Ishikawa (cell line): ENCODE results near the gene DPYD.

ENCODE experiments used
- CEBPB ChIP-seq: IDR thresholded peaks from 2 replicates; pipeline ENCODE4 v1.6.1; 2012
- CREB1 ChIP-seq: IDR thresholded peaks from 2 replicates; pipeline ENCODE4 v1.6.1; 2012; ENCODE audit warnings: low read depth
- EGR1 ChIP-seq: IDR thresholded peaks from 2 replicates; pipeline ENCODE4 v1.6.1; 2012
- EP300 ChIP-seq: IDR thresholded peaks from 2 replicates; pipeline ENCODE4 v1.6.1; 2012; ENCODE audit warnings: borderline replicate concordance
- FOXM1 ChIP-seq: IDR thresholded peaks from 2 replicates; pipeline ENCODE4 v1.6.1; 2012; ENCODE audit warnings: low read depth, borderline replicate concordance
- NFIC ChIP-seq: IDR thresholded peaks from 2 replicates; pipeline ENCODE4 v1.6.1; 2012
- RAD21 ChIP-seq: IDR thresholded peaks from 2 replicates; pipeline ENCODE4 v1.6.1; 2012; ENCODE audit warnings: low read depth
- TAF1 ChIP-seq: IDR thresholded peaks from 2 replicates; pipeline ENCODE4 v1.6.1; 2012; ENCODE audit warnings: low read depth, mild to moderate bottlenecking
- TCF12 ChIP-seq: IDR thresholded peaks from 2 replicates; pipeline ENCODE4 v1.6.1; 2012; ENCODE audit warnings: low read depth
- TEAD4 ChIP-seq: IDR thresholded peaks from 2 replicates; pipeline ENCODE4 v1.6.1; 2012
- YY1 ChIP-seq: IDR thresholded peaks from 2 replicates; pipeline ENCODE4 v1.6.1; 2012; ENCODE audit warnings: low read depth
- ZBTB7A ChIP-seq: IDR thresholded peaks from 2 replicates; pipeline ENCODE4 v1.6.1; 2012; ENCODE audit warnings: low read depth
- TF ChIP-seq, protein P1 (sequence below): IDR thresholded peaks from 2 replicates; pipeline ENCODE4 v1.6.1; 2012
- TF ChIP-seq, protein P2 (sequence below): IDR thresholded peaks from 2 replicates; pipeline ENCODE4 v1.6.1; 2012; ENCODE audit warnings: low read depth, mild to moderate bottlenecking
- TF ChIP-seq, protein P3 (sequence below): IDR thresholded peaks from 2 replicates; pipeline ENCODE4 v1.6.1; 2012

Gene DPYD

DNA sequence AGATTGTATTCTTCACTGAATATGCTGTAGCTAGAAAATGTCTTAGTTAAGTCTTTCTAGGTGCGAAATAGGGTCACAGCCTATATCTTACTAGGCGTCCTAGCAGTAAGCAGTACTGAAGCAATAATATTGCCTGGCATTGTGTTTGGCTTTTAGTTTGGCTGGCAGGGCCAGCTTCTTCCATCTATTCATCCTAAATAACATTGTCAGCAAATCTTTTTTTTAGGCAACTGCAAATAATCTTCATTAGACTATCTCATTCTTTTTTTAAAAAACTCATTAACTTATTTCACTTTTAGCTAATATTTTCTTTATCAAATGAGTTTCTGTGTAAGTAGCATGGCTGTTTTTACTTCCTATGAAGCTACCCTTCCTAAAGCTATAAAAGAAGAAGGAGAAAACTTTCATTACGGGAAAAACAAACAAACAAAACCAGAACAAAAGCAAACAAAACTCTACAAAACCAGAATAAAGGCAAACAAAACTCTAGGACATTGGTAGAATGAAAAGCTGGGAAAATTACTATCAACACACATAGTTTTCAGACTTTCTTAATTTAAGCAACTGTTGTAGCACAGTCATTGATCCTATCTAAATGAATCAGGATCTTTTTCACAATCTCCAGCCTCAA is 506.0 kb downstream of the DPYD start:
- TF ChIP-seq, protein P1, sequence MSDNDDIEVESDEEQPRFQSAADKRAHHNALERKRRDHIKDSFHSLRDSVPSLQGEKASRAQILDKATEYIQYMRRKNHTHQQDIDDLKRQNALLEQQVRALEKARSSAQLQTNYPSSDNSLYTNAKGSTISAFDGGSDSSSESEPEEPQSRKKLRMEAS, result no peak
- TF ChIP-seq EGR1 (no peak), TEAD4 (no peak), NFIC (no peak), YY1 (no peak), CREB1 (no peak), RAD21 (no peak), TCF12 (no peak), TAF1 (no peak), EP300 (no peak), ZBTB7A (no peak)

DNA sequence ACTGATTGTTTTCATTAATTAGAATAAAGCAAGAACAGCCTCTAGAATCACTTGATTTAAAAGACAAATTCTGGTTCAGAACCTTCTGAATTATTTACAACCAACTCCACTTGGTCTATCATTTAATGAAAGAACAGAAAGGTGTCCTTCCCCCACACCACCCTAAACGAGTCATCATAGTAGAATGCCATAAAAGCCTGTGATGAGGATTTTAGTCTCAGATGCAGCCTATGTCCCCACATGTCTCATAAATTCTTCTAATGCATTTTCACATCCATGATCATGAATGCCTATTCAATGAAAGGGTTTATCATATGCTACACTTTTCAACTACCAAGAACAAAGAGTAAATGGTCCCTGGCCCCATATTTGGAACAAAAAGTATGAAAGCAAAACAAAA is 508.1 kb downstream of the DPYD start:
- TF ChIP-seq TEAD4 (no peak), FOXM1 (no peak), EP300 (no peak), EGR1 (no peak), TAF1 (no peak), CREB1 (no peak), CEBPB (no peak), YY1 (no peak), NFIC (no peak), ZBTB7A (no peak), TCF12 (no peak)
- TF ChIP-seq, protein P2, sequence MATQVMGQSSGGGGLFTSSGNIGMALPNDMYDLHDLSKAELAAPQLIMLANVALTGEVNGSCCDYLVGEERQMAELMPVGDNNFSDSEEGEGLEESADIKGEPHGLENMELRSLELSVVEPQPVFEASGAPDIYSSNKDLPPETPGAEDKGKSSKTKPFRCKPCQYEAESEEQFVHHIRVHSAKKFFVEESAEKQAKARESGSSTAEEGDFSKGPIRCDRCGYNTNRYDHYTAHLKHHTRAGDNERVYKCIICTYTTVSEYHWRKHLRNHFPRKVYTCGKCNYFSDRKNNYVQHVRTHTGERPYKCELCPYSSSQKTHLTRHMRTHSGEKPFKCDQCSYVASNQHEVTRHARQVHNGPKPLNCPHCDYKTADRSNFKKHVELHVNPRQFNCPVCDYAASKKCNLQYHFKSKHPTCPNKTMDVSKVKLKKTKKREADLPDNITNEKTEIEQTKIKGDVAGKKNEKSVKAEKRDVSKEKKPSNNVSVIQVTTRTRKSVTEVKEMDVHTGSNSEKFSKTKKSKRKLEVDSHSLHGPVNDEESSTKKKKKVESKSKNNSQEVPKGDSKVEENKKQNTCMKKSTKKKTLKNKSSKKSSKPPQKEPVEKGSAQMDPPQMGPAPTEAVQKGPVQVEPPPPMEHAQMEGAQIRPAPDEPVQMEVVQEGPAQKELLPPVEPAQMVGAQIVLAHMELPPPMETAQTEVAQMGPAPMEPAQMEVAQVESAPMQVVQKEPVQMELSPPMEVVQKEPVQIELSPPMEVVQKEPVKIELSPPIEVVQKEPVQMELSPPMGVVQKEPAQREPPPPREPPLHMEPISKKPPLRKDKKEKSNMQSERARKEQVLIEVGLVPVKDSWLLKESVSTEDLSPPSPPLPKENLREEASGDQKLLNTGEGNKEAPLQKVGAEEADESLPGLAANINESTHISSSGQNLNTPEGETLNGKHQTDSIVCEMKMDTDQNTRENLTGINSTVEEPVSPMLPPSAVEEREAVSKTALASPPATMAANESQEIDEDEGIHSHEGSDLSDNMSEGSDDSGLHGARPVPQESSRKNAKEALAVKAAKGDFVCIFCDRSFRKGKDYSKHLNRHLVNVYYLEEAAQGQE, result no peak
- TF ChIP-seq, protein P1, result no peak
- TF ChIP-seq, protein P3, sequence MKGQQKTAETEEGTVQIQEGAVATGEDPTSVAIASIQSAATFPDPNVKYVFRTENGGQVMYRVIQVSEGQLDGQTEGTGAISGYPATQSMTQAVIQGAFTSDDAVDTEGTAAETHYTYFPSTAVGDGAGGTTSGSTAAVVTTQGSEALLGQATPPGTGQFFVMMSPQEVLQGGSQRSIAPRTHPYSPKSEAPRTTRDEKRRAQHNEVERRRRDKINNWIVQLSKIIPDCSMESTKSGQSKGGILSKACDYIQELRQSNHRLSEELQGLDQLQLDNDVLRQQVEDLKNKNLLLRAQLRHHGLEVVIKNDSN, result no peak

DNA sequence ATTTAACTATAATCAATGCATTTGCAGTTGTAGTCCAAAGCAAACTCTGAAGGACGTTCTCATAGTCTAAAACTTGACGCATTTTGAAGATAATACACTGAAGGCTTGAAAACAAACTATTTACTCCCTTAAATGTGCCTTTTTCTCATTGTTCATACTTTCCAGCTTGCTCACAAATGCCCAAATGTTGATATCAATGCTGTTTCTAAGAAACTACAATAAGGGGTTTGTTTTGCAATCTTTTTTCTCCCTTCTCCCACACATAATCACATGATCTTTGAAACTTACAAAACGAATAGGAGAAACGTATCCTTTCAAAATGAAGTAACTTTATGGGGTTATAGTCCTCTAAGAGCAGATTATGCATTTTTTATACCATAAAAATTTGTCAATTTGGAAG is 508.7 kb downstream of the DPYD start:
- TF ChIP-seq, protein P1, result no peak
- TF ChIP-seq YY1, result no peak
- no peak for TF ChIP-seq RAD21
- TF ChIP-seq CREB1, result no peak
- no peak for TF ChIP-seq CEBPB
- TF ChIP-seq TAF1, result no peak
- TF ChIP-seq TEAD4, result no peak
- no peak for TF ChIP-seq EGR1
- TF ChIP-seq, protein P3, result no peak
- no peak for TF ChIP-seq FOXM1

DNA sequence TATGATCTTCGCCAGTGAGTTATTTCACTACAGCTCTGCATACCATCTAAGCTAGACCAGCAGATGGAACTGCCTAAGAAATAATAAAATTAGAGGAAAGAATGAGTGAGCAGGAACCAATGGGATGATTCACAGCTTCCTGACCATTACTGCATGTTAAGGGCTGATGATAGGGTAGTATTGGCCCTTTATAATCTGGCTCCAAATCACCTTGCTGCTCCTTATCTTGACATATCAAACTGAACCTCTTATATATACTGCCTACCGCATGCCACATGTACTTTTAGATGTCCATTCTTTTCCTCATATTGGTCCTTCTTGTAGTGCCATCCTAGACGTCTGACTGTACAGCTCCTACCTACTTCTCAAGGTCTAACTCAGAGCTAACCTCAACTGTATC is 524.4 kb downstream of the DPYD start:
- TF ChIP-seq, protein P2, result no peak
- TF ChIP-seq FOXM1, result no peak
- TF ChIP-seq NFIC, result no peak
- TF ChIP-seq, protein P1, result no peak
- no peak for TF ChIP-seq TEAD4
- TF ChIP-seq CREB1, result no peak

DNA sequence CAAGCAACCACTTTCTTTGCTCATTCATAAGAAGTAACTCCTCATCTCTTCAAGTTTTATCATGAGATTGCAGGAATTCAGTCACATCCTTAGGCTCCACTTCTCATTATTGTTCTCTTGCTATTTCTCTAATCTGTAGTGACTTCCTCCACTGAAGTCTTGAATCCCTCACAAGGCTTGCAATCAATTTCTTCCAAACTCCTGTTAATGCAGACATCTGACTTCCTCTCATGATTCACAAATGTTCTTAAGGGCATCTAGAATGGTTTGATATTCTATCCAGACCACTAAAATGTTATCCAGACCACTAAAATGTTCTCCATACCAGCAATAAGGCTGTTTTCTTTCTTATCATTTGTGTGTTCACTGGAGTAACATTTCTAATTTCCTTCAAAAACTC is 528.1 kb downstream of the DPYD start:
- TF ChIP-seq, protein P2, result no peak
- no peak for TF ChIP-seq FOXM1
- no peak for TF ChIP-seq TCF12
- TF ChIP-seq, protein P3, result no peak
- TF ChIP-seq EGR1, result no peak
- TF ChIP-seq NFIC, result no peak
- TF ChIP-seq ZBTB7A, result no peak
- TF ChIP-seq, protein P1, result no peak
- no peak for TF ChIP-seq EP300
